K562 treated with DMSO at 1 percent for 12 hours (cell line): Measurements from ENCODE around the gene PLTP. TPM values are rescaled to one million over a fixed set of nuclear protein-coding genes. Genes with fewer than 3 reads are reported as not detected.

Experiments
- total RNA-seq: library from RNA; unstranded; fragments of 300-600 nt; gene quantifications from 2 replicates; pipeline ENCODE4 v1.2.3, GENCODE V29; 2022; ENCODE audit not compliant: insufficient read depth

PLTP gene
- total RNA-seq = 24.2 and 27.2 TPM in 2 replicates

GRCh38 chr20:45911486-45912343 lies at the start of gene PLTP:
TSS of gene PLTP (minus strand) at chr20:45912155. CDS start at chr20:45911452, 703 bp downstream.

GRCh38 chr20:45934586-45935415 lies 22.8 kb upstream of the PLTP start, which contains the start of gene PCIF1:
TSS of gene PCIF1 (plus strand) at chr20:45934683. CDS start at chr20:45939000, 4,317 bp downstream.

DNA sequence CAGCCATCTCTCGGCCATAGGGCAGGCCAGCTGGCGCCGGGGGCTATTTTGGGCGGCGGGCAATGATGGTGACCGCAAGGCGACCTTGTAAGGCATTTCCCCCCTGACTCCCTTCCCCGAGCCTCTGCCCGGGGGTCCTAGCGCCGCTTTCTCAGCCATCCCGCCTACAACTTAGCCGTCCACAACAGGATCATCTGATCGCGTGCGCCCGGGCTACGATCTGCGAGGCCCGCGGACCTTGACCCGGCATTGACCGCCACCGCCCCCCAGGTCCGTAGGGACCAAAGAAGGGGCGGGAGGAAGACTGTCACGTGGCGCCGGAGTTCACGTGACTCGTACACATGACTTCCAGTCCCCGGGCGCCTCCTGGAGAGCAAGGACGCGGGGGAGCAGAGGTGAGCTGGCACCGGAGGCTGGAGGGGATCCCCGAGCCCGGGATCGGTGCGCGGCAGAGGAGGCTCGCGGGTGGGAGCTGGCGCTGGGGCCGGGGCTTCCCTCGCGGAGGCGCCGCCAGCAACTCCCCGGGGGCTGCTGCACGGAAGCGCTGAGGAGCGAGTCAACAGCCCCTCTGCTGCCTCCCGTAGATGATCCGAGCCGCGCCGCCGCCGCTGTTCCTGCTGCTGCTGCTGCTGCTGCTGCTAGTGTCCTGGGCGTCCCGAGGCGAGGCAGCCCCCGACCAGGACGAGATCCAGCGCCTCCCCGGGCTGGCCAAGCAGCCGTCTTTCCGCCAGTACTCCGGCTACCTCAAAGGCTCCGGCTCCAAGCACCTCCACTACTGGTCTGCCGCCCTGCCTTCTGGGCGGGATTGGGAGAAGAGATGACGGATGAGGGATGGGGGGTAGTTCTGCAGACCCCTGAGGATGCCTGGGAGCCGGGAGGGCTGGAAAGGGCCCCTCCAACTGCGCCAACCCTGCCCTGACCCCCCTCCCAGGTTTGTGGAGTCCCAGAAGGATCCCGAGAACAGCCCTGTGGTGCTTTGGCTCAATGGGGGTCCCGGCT lies 20.7 kb downstream of the PLTP start, which contains the start of the genes CTSA and NEURL2:
CTSA (plus strand) TSS at position 351 of the 999 bp plus-strand sequence; CDS start at position 585, 234 bp downstream.
NEURL2 (minus strand) TSS at position 224 of the 999 bp plus-strand sequence; CDS start at position 7, 217 bp downstream.

GRCh38 chr20:45887346-45887715 lies 24.6 kb downstream of the PLTP start, which contains the start of gene SPATA25:
TSS of gene SPATA25 (minus strand) at chr20:45887622. CDS start at chr20:45887590, 32 bp downstream.

DNA sequence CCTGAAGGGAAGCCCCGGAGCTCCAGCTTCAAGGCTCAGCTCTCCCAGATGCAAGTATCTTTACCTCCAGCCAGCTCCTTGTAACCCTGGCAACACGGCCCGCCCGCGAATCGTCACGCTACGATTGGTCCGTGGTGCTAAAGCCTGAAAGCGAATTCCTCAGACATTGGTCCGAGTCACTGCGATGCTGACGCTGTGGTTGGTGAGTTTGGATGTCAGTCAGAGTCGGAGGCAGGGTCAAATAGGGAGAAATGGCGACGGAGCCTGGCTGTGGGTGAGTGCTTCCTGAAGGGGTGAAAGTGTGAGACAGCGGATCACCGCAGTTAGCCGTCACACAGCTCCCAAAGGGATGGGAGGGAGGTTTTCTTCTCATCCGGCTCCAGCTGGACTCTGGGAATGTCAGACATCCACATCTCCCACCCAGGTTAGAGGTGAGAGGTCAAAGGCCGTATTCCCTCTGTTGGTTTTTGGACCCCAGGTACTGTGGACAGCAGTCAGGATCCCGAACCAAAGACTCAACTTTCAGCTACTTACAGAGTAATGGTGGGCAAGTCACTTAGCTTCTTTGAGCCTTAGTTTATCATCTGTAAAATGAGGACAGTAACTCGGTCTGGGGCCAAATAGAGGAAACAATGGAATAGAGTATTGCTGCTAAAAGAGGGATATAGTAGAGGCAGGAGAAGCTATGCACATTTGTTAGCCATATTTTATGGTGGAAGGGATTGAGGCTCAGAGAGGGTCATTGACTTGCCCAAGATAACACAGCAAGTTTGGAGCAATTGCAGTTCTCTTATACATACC lies 30.8 kb downstream of the PLTP start, which contains the start of gene ZSWIM1:
ZSWIM1 (plus strand) TSS at position 240 of the 801 bp plus-strand sequence. CDS start 1,366 bp downstream, outside the sequence.

DNA sequence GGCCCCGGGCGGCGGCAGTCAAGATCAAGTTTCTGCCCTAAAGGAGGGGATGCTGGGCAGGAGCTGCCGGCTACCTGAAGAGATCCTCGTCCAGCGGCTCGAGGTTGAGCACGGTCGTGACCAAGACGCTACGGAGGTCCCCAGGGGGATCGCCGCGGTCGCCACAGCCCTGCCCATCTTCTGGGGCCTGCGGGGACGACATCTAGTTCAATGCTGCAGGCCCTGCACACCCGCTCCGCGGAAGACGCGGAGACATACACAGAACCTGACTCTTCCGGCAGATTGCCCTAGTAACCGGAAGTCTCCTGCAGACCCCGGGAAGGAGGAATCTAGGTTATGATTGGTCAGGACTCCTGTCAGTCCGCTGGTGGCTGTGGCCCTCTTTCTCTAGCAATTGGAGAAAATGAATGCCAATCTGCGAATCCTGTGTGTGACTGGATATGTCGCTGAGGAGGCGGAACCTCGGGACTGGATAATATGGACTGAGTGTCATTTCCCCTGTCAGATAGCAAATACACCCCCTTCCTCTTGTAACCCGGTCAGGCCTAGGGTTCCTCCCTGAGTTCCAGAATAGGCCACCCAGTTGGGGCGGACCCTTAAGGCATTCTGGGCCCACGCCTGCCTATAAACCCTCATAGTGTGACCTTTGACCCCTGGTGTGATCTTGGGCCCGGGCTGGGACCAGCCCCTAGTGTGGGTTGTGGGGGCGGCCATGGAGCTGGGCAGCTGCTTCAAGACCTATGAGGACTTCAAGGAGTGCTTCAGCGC lies 54.7 kb downstream of the PLTP start, which contains the start of the genes ACOT8 and ZSWIM3:
ACOT8 (minus strand) TSS at position 279 of the 768 bp plus-strand sequence; CDS start at position 202, 77 bp downstream.
ZSWIM3 (plus strand) TSS at position 501 of the 768 bp plus-strand sequence; CDS start at position 713, 212 bp downstream.

Other genes starting within 250 kb of the PLTP start
- gene WFDC11, start 241.9 kb downstream of the PLTP start, total RNA-seq = not detected in 2 replicates
- gene WFDC13, start 210.1 kb downstream of the PLTP start, total RNA-seq = not detected in 2 replicates
- gene WFDC10B, start 207.1 kb downstream of the PLTP start, total RNA-seq = not detected in 2 replicates
- gene SPINT4, start 189.8 kb downstream of the PLTP start, total RNA-seq = not detected in 2 replicates
- not detected in 2 replicates for gene WFDC3, start 120.3 kb downstream of the PLTP start, total RNA-seq
- gene DNTTIP1, start 120.2 kb downstream of the PLTP start, total RNA-seq = 40.3 and 42.3 TPM in 2 replicates
- 1.5 TPM in 1 of 2 replicates, not detected in the other for gene UBE2C, start 99.5 kb downstream of the PLTP start, total RNA-seq
- not detected in 2 replicates for gene TNNC2, start 84.8 kb downstream of the PLTP start, total RNA-seq
- 1.9 and 3.5 TPM in 2 replicates for gene SNX21, start 78.4 kb downstream of the PLTP start, total RNA-seq
- gene ACOT8, start 54.8 kb downstream of the PLTP start, total RNA-seq = 68.3 and 90.4 TPM in 2 replicates
- 4.7 and 7.7 TPM in 2 replicates for gene ZSWIM3, start 54.5 kb downstream of the PLTP start, total RNA-seq
- gene ZSWIM1, start 30.9 kb downstream of the PLTP start, total RNA-seq = 6.8 and 16.3 TPM in 2 replicates
- gene SPATA25, start 24.5 kb downstream of the PLTP start, total RNA-seq = 1.9 TPM in 1 of 2 replicates, not detected in the other
- gene NEURL2, start 20.9 kb downstream of the PLTP start, total RNA-seq = 2.8 and 5.2 TPM in 2 replicates
- gene CTSA, start 20.8 kb downstream of the PLTP start, total RNA-seq = 53.1 and 90.7 TPM in 2 replicates
- gene PCIF1, start 22.5 kb upstream of the PLTP start, total RNA-seq = 29.2 and 30.5 TPM in 2 replicates
- gene ZNF335, start 60.0 kb upstream of the PLTP start, total RNA-seq = 4.5 and 15.5 TPM in 2 replicates
- not detected in 2 replicates for gene MMP9, start 96.8 kb upstream of the PLTP start, total RNA-seq
- gene SLC12A5, start 117.1 kb upstream of the PLTP start, total RNA-seq = 21.0 TPM in 1 of 2 replicates, not detected in the other
- gene NCOA5, start 177.8 kb upstream of the PLTP start, total RNA-seq = 9.2 and 25.8 TPM in 2 replicates
- 2.7 and 4.3 TPM in 2 replicates for gene CD40, start 206.2 kb upstream of the PLTP start, total RNA-seq